Hepatic stellate cell (primary cell): ENCODE data around the gene BRI3.

ENCODE experiments used
- DNase-seq: peaks from one replicate; pipeline ENCODE4 v3.0.0; 2011; ENCODE audit warnings: low spot score

The BRI3 gene

GRCh38 chr7:98287486-98287959 lies 6.0 kb downstream of the BRI3 start:
- no peak for DNase-seq

DNA sequence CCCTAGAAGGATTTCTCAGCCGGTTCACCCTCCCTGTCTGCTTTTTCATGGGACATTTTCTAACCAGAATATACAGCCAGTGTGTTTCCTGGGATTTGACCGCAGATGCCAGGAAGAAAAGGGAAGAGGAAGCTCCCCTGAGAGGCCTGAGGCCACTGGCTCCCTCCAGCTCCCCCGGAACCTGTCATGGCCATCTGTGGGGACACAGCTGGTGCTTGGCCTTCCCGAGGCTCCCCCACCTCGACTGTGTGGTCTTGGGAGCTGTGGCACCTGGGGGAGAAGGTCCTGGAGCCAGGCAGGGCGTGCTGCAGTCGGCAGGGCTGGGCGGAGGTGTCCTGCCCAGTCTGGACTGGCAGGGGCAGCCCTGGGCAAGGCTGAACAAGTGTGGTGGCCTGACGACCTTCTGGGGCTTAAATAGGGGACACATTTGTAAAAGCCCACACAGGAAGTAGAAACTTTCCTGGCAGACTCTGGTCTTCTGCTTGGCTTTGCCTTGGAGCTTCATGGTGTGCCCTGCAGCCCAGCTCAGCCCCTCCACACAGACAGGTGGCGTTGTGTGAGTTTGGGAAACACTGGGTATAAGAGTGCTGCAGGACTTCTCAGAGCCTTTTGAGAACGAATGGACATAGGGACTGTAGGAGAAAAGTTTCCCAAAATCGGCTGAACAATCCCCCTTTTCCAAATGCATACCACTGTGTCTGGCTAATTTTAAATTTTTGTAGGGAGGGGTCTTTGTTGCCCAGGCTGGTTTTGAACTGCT lies 6.8 kb downstream of the BRI3 start:
- DNase-seq: no peak

DNA sequence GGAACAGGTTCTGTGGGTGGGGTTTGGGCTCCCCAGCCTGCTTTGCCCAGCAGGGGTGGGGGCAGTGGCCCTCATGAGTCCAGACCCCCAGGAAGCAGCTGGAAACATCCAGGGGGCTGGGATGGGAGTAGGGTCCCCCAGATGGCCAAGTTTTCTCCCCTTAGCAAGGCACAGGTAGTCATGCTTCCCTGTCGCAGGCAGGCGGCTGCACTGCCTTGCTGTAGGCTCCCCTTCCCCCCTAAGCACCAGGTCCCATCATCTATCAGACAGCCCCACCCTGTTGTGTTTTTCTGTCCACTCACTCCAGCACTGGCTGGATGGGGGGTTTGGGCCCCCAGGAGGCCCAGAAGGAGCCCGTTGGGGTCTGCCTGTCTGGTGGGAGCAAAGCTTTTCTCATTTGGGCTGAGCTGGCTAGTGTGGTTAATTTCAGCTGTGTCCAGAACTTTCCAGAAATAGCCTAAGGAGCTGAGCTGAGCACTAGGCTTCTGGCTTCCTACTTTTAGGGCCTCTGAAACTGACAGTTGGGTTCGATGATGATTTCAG lies 7.9 kb downstream of the BRI3 start:
- DNase-seq: no peak

DNA sequence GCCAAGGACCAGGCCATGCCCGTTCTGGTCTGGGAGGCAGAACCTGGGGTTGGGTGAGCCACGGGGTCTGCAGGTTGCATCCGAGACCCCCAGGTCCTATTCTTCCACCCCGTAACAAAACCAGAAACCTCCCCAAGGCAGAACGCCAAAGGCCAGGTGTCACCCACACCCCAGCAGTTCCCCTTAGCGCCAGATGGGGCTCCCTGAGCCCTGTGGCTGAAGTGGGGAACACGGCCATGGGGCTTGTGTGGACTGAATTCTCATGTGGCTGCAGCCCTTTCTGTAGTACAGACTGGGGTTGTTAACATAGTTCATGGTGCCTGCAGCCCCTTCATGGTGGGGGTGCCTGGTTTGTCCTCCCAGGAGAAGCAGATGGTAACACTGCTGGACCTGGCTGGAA lies 10.2 kb downstream of the BRI3 start:
- DNase-seq: no peak

- no peak for DNase-seq
Observed at GRCh38 chr7:98293265-98293664, 11.8 kb downstream of the BRI3 start.

GRCh38 chr7:98293746-98294145 lies 12.3 kb downstream of the BRI3 start:
- no peak for DNase-seq

DNA sequence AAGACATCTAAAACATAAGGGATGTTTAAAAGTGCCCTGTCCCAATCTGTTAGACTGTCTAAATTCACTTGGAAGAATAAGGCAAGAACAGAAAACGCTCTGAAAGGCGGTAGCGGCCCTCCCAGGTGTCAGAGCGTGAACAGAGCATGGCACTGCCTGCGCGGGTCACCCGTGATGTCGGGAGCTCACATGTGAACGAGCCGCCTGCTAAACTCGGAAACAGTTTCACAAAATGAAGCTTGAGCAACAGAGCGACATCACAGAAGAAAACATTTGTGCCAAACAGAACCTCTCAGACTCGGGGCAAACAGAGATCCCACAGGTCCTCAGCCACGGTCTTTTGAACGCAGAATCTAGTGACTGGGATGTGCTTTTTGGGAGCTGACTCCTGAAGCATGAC lies 12.8 kb downstream of the BRI3 start:
- DNase-seq: no peak

- peak; percentile 68 for DNase-seq
Observed at GRCh38 chr7:98294798-98295382, 13.4 kb downstream of the BRI3 start.

DNA sequence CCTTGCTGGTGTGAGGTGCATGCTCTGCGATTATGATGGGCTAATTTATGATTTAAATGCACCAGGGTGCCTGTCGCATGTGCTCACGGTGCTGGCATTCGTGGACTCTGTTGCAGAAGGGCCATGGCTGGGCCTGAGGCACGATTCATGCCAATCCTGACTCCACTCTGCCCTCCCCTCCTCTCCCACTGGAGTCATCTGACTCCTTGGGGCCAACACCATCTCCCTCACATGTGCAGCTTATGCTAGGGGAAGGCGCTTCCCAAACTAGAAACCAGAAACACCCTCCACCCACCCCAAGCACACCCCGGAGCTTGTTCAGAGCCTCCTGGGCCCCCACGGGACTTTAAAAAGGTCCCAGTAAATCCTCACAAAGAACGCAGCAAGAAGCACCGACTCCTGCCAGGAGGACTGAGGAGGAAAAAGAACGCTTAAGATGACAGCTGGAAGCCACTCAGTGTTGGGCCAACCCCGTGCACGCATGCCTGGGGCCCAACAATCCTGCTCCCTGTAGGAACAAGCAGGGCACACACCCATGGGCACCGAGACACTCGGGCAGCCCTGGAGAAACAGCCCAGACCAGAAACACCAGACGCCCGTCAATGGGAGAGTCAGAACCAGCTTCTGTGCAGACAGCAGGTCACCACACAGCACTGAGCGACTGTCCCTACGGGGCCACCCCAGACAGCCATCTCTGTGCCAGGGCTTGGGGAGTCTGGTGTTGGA lies 14.1 kb downstream of the BRI3 start:
- no peak for DNase-seq

DNA sequence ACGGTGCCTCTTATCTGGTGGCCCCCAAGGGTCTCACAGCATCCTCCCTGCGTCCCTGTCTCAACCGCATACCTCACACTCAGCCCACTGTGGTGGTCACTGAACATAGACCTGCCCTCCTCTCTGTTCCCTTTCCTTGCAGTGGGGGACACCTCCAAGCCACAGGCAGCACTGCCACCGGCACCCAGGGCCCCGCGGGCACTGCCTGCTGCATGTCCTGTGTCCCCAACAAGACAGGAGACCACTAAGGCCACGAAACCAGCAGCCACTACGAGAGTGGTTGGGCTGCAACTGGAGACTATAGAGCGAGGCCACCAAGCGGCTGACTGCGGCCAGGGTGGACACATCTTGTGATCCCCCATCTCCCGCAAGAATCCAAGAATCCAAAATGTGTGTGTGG lies 15.3 kb downstream of the BRI3 start:
- DNase-seq: no peak

GRCh38 chr7:98297626-98298286 lies 16.3 kb downstream of the BRI3 start:
- DNase-seq: no peak

DNA sequence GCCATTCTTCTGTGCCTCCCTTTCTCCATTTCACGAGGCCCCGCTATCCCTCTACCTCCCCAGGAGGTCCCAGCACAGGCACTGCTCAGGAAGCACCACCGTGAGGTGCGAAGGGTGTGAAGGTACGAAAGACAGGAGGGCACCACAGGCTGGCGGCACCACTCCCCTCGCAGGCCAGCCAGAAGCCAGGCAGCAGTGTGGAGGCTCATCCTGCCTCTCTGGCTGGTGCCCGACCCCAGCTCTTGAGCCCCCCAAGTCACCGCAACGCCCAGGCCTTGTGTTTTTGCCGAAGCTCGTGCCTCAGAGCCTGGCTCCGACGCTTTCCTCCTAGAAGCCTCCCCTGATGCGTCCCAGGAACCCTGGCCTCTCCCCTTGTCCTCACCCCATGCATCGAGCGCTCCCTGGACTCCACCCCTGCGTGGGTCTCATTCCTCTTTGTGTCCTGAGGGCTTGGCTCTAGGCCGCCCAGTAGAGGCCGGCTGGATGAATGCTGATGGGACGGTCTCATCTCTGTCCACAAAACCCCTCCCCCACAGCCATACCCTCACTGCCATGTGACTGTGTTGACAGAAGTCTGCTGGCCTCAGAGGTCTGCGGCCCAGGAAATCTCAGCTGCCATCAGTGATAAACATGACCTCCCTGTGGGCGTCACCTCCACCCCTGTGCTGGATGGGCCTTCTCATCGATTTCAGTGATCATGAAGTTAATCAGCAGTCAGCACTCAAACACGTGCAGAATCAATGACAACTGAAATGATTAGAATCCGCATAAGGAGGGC lies 19.3 kb downstream of the BRI3 start:
- no peak for DNase-seq

- no peak for DNase-seq
Observed at GRCh38 chr7:98301693-98302470, 20.4 kb downstream of the BRI3 start.

GRCh38 chr7:98303176-98303865 lies 21.8 kb downstream of the BRI3 start:
- no peak for DNase-seq

DNA sequence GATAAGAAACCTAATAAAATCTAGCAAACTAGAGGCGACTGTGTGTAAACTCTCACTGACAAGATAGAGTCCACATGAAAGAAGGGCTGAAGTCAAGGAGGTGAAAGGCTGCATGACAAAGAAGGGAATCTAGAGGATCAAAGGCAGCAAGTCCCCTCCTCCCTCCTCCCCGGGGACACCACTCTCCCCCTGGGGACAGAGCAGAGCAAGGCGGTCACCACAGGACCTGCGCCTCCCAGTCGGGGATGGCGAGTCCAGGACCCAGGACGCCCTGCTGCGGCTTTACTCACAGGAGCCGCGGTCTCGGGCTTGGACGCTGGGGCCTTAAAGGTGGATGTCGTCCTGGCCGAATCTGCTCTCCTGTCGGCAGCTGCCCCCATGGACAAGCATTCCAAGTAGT lies 22.4 kb downstream of the BRI3 start:
- DNase-seq: no peak

GRCh38 chr7:98305951-98306535 lies 24.6 kb downstream of the BRI3 start:
- DNase-seq: no peak

DNA sequence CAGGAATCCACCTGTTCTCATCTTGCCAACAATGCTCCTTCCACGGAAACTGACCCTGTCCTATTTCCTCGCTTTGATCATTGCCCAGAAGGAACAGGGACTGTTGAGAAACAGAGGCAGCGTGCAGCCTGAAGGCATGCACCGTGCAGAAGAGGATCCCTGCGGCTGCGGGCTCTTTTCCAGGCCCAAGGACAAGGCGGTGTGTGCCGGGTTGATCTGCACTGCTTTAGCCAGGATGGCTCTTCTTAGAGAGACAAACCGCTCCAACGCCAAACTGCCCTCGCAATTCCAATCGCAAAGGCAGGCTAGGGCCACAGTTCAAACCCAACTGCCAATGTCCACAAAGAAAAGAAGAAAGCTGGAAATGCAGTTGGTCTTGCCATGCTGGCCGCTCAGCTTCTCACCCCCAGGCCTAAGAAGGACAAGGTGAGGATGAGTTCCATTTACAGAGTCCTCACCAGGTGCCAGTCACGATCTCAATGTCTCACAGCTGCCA lies 26.5 kb downstream of the BRI3 start:
- DNase-seq: no peak

DNA sequence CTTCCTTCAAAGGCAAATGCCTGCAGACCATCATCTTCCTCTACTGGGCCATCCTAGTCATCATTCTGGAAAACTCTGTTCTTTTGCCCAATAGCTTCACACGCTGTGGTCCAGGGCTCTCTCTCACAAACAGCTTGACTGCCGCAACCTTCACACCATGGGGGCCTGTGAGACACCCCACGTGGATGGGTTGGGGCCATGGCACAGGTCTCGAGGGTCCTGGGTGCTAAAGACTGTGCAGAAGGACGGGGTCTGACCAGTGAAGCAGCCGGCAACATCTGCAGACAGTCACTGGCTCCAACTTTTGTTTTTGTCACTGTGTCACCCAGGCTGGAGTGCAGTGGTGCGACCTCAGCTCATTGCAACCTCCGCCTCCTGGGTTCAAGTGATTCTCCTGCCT lies 28.1 kb downstream of the BRI3 start:
- DNase-seq: no peak

DNA sequence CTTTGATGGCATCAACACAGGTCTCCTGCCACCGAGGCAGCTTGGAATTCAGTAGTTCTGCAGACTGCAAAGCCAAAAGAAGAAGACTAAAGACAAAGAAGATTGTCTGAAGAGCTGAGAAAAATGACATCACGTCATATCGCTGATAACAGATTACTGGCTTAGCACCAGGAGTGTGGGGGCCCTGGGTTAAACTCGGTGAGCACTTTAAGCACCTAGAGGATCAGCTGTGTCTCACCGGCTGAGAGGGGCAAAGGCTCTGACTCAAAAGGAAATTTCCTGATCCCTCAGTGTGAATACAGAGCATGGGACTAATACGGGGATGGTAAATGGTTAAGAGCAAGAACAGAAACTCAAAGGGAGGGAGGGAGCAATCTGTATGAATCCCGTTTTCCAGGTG lies 30.7 kb downstream of the BRI3 start:
- no peak for DNase-seq

DNA sequence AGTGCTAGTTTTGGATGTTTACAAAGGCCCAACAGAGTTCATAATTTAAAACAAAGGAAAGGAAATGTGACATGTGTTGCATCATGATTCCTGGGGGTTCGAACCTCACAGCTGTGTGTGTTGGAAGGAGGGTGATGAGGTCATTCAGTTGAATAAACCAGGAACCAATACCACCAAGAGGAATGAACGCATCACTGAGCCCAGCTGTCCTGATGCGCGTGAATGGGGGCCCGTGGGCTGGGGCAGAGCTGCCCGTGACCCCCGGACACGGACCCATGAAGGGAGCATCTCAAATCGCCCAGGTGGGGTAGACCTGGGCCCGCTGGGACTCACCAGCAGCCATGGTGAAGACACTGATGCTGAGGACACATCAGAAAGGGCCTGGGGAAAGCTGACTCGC lies 33.0 kb downstream of the BRI3 start:
- no peak for DNase-seq
